ENCODE results near the gene RNH1. TPM values are rescaled to one million over a fixed set of nuclear protein-coding genes. Genes with fewer than 3 reads are reported as not detected.

RNH1 gene
- total RNA-seq, 4 donors from 2014 or later: 138 to 197 (median 159) TPM

GRCh38 chr11:544817-545166 is 37.8 kb upstream of the RNH1 start:
- no peak for ATAC-seq

GRCh38 chr11:541433-541885 is 34.4 kb upstream of the RNH1 start:
- H3K4me3 ChIP-seq: no peak overlapping the region
- in situ Hi-C loops (cut with MboI; ENCODE audit: low sequenced_read_pairs in 4 of 4) (no loop called here), intact Hi-C loops (cut with DNase I; ENCODE audit: low total_unique reads) (no loop called here)
- TF ChIP-seq CTCF (IDR thresholded peaks at IDR 0.05 in 4 of 5, conservative IDR thresholded peaks at IDR 0.05 in 1 of 5) (no peak), POLR2A (IDR thresholded peaks at IDR 0.05) (no peak)
- no peaks in the 10 kb centered on the region for H3K9me3 ChIP-seq
- ATAC-seq (no peak), DNase-seq (no peak)
- peaks cover 21 to 25% (median 25%) of the 10 kb centered on the region in 3 donors for H3K27me3 ChIP-seq
- no peaks in the 10 kb centered on the region for H3K36me3 ChIP-seq
- peaks cover 7 to 15% of the 10 kb centered on the region in 2 donors for H3K4me1 ChIP-seq
- no peak overlapping the region for H3K27ac ChIP-seq

More at GRCh38 chr11:544817-545166, 37.8 kb upstream of the RNH1 start:
- Histone ChIP-seq H3K36me3 (no peaks in the 10 kb centered on the region), H3K4me3 (no peak overlapping the region), H3K9me3 (no peaks in the 10 kb centered on the region), H3K27ac (no peak overlapping the region), H3K4me1 (no peaks in the 10 kb centered on the region), H3K27me3 (peaks cover 0 to 4% (median 3%) of the 10 kb centered on the region in 3 donors)
- DNase-seq: no peak
- in situ Hi-C loops (cut with MboI; ENCODE audit: low sequenced_read_pairs in 4 of 4) (no loop called here), intact Hi-C loops (cut with DNase I; ENCODE audit: low total_unique reads) (no loop called here)
- TF ChIP-seq CTCF (IDR thresholded peaks at IDR 0.05 in 4 of 5, conservative IDR thresholded peaks at IDR 0.05 in 1 of 5): no peak
- no peak for TF ChIP-seq POLR2A (IDR thresholded peaks at IDR 0.05)

GRCh38 chr11:540583-541432 is 33.8 kb upstream of the RNH1 start:
- no peak overlapping the region for H3K4me3 ChIP-seq
- H3K27ac ChIP-seq: no peak overlapping the region
- in situ Hi-C loops (cut with MboI; ENCODE audit: low sequenced_read_pairs in 4 of 4): no loop called here
- intact Hi-C loops (cut with DNase I; ENCODE audit: low total_unique reads): no loop called here
- TF ChIP-seq CTCF (IDR thresholded peaks at IDR 0.05 in 4 of 5, conservative IDR thresholded peaks at IDR 0.05 in 1 of 5) (no peak), POLR2A (IDR thresholded peaks at IDR 0.05) (no peak)
- no peaks in the 10 kb centered on the region for H3K36me3 ChIP-seq
- peaks cover 7 to 15% of the 10 kb centered on the region in 2 donors for H3K4me1 ChIP-seq
- peaks cover 21 to 25% (median 25%) of the 10 kb centered on the region in 3 donors for H3K27me3 ChIP-seq
- no peak for ATAC-seq
- no peak for DNase-seq
- H3K9me3 ChIP-seq: no peaks in the 10 kb centered on the region

- ATAC-seq (no peak), DNase-seq (no peak)
- Histone ChIP-seq H3K4me1 (peaks cover 7 to 15% of the 10 kb centered on the region in 2 donors), H3K36me3 (no peaks in the 10 kb centered on the region), H3K27ac (no peak overlapping the region), H3K9me3 (no peaks in the 10 kb centered on the region), H3K27me3 (peaks cover 21 to 25% (median 25%) of the 10 kb centered on the region in 3 donors), H3K4me3 (no peak overlapping the region)
- in situ Hi-C loops (cut with MboI; ENCODE audit: low sequenced_read_pairs in 4 of 4) (no loop called here), intact Hi-C loops (cut with DNase I; ENCODE audit: low total_unique reads) (no loop called here)
- TF ChIP-seq CTCF (IDR thresholded peaks at IDR 0.05 in 4 of 5, conservative IDR thresholded peaks at IDR 0.05 in 1 of 5) (no peak), POLR2A (IDR thresholded peaks at IDR 0.05) (no peak)
Observed at GRCh38 chr11:539971-540481, 33.0 kb upstream of the RNH1 start.
